Neural progenitor cell (in vitro differentiated cells): Measurements from ENCODE around the gene DNAJB12. TPM values are rescaled to one million over a fixed set of nuclear protein-coding genes. Genes with fewer than 3 reads are reported as not detected.
A peak's percentile ranks its signal among the peaks of the same experiment; 100 is the strongest.
"Not testable (repeated sequence)": the region's sequence is repeated elsewhere in the genome, so short reads cannot be mapped to it uniquely, and the experiment has no call there.

Source experiments
- DNase-seq: peaks from one replicate; pipeline ENCODE4 v3.0.0-alpha.2; 2016; ENCODE audit warnings: low spot score
- H2AFZ ChIP-seq: fragments of 200-600 bp; sonication (generic); replicated peaks from 2 replicates; pipeline ENCODE4 v1.6.1; 2016; ENCODE audit warnings: antibody characterized with exemption
- H3F3A ChIP-seq: fragments of 200-600 bp; sonication (generic); 2 replicates; pipeline ENCODE4 v1.6.1; 2016; ENCODE audit warnings: antibody characterized with exemption, low read depth
- H3K27ac ChIP-seq: fragments of 200-600 bp; sonication (generic); 2 replicates; pipeline ENCODE4 v1.5.1; 2016; ENCODE audit warnings: mild to moderate bottlenecking
- H3K27me3 ChIP-seq: fragments of 200-600 bp; sonication (generic); 2 replicates; pipeline ENCODE4 v1.6.1; 2016; ENCODE audit warnings: mild to moderate bottlenecking, moderate library complexity
- H3K36me3 ChIP-seq: fragments of 200-600 bp; sonication (generic); 2 replicates; pipeline ENCODE4 v1.5.1; 2016
- H3K4me1 ChIP-seq: fragments of 200-600 bp; sonication (generic); 2 replicates; pipeline ENCODE4 v1.6.1; 2016; ENCODE audit warnings: mixed run types
- H3K4me2 ChIP-seq: fragments of 200-600 bp; sonication (generic); 2 replicates; pipeline ENCODE4 v1.6.1; 2016
- H3K4me3 ChIP-seq: fragments of 200-600 bp; sonication (generic); 2 replicates; pipeline ENCODE4 v1.5.1; 2016
- H3K79me2 ChIP-seq: fragments of 200-600 bp; sonication (generic); 2 replicates; pipeline ENCODE4 v1.6.1; 2016; ENCODE audit warnings: low read depth
- H3K9ac ChIP-seq: fragments of 200-600 bp; sonication (generic); 2 replicates; pipeline ENCODE4 v1.6.1; 2016
- H3K9me3 ChIP-seq: fragments of 200-600 bp; sonication (generic); 2 replicates; pipeline ENCODE4 v1.5.1; 2016; ENCODE audit warnings: low read depth
- H4K20me1 ChIP-seq: fragments of 200-600 bp; sonication (generic); 2 replicates; pipeline ENCODE4 v1.6.1; 2016; ENCODE audit warnings: low read depth
- H3K27ac Mint-ChIP-seq: 3 replicates; pipeline ENCODE4 v1.8.0; 2021; ENCODE audit warnings: mixed read lengths
- H3K27me3 Mint-ChIP-seq: 2 replicates; pipeline ENCODE4 v1.8.0; 2022; ENCODE audit warnings: low read depth, mild to moderate bottlenecking, inconsistent platforms, moderate library complexity, mixed read lengths; ENCODE audit not compliant: insufficient read depth
- H3K36me3 Mint-ChIP-seq: 3 replicates; pipeline ENCODE4 v1.8.0; 2021; ENCODE audit warnings: mixed read lengths
- H3K4me1 Mint-ChIP-seq: 3 replicates; pipeline ENCODE4 v1.8.0; 2021; ENCODE audit warnings: mixed read lengths
- H3K4me3 Mint-ChIP-seq: 3 replicates; pipeline ENCODE4 v1.8.0; 2021; ENCODE audit warnings: mild to moderate bottlenecking, moderate library complexity, mixed read lengths
- H3K9me3 Mint-ChIP-seq: 3 replicates; pipeline ENCODE4 v1.8.0; 2020; ENCODE audit warnings: mixed read lengths
- CTCF ChIP-seq: fragments of 200-600 bp; sonication (generic); IDR thresholded peaks from 2 replicates; pipeline ENCODE4 v1.5.1; 2017; ENCODE audit warnings: antibody characterized with exemption, mild to moderate bottlenecking
- EZH2 ChIP-seq: fragments of 200-600 bp; sonication (generic); IDR thresholded peaks from 2 replicates; pipeline ENCODE4 v1.6.1; 2017; ENCODE audit warnings: antibody characterized with exemption, mild to moderate bottlenecking, moderate library complexity
- EZH2phosphoT487 ChIP-seq: fragments of 200-600 bp; sonication (generic); IDR thresholded peaks from 2 replicates; pipeline ENCODE4 v1.6.1; 2017; ENCODE audit warnings: antibody characterized with exemption
- total RNA-seq: library from RNA; depleted of rRNA; stranded (reverse); fragments of >200 nt; gene quantifications from 2 replicates; pipeline ENCODE4 v1.2.3, GENCODE V29; 2015; ENCODE audit warnings: low replicate concordance

DNAJB12 gene
- total RNA-seq, 1 donor from 2014 or later, result 8.8 TPM

GRCh38 chr10:72386916-72387586 is 32.3 kb upstream of the DNAJB12 start:
- no peaks in the 10 kb centered on the region for H3K9me3 ChIP-seq
- peaks cover 4% of the 10 kb centered on the region for H3K4me1 ChIP-seq
- H3K4me3 Mint-ChIP-seq, result no peak overlapping the region
- peaks cover 23% of the 10 kb centered on the region for H3K4me1 Mint-ChIP-seq
- H3K27me3 ChIP-seq, result no peaks in the 10 kb centered on the region
- no peak overlapping the region for H3K9ac ChIP-seq
- H3K79me2 ChIP-seq, result no peaks in the 10 kb centered on the region
- no peaks in the 10 kb centered on the region for H3K36me3 ChIP-seq
- H3K27ac ChIP-seq, result no peak overlapping the region
- H3F3A ChIP-seq, result peaks cover 6% of the 10 kb centered on the region
- H4K20me1 ChIP-seq, result no peaks in the 10 kb centered on the region
- H3K27ac Mint-ChIP-seq, result no peak overlapping the region
- no peak overlapping the region for H2AFZ ChIP-seq
- H3K27me3 Mint-ChIP-seq, result no peaks in the 10 kb centered on the region
- no peak for DNase-seq
- no peak overlapping the region for H3K4me2 ChIP-seq
- no peaks in the 10 kb centered on the region for H3K9me3 Mint-ChIP-seq
- TF ChIP-seq EZH2phosphoT487 (no peak), CTCF (no peak), EZH2 (no peak)
- H3K36me3 Mint-ChIP-seq, result peaks cover 2% of the 10 kb centered on the region
- H3K4me3 ChIP-seq, result no peak overlapping the region

GRCh38 chr10:72385724-72386123 is 31.0 kb upstream of the DNAJB12 start:
- no peaks in the 10 kb centered on the region for H3K27me3 ChIP-seq
- no peak overlapping the region for H3K9ac ChIP-seq
- Mint-ChIP-seq H3K27ac (no peak overlapping the region), H3K4me3 (no peak overlapping the region), H3K27me3 (no peaks in the 10 kb centered on the region), H3K9me3 (no peaks in the 10 kb centered on the region), H3K36me3 (peaks cover 1% of the 10 kb centered on the region), H3K4me1 (peaks cover 34% of the 10 kb centered on the region)
- no peaks in the 10 kb centered on the region for H3K36me3 ChIP-seq
- peaks cover 14% of the 10 kb centered on the region for H3F3A ChIP-seq
- no peaks in the 10 kb centered on the region for H3K9me3 ChIP-seq
- H3K4me2 ChIP-seq, result no peak overlapping the region
- no peaks in the 10 kb centered on the region for H4K20me1 ChIP-seq
- no peak overlapping the region for H2AFZ ChIP-seq
- H3K4me3 ChIP-seq, result no peak overlapping the region
- peaks cover 13% of the 10 kb centered on the region for H3K4me1 ChIP-seq
- no peak for TF ChIP-seq CTCF
- TF ChIP-seq EZH2, result no peak
- no peak for TF ChIP-seq EZH2phosphoT487
- H3K27ac ChIP-seq, result no peak overlapping the region
- no peaks in the 10 kb centered on the region for H3K79me2 ChIP-seq
- no peak for DNase-seq

GRCh38 chr10:72384982-72385381 is 30.3 kb upstream of the DNAJB12 start:
- H3K27me3 ChIP-seq, H3K36me3 Mint-ChIP-seq, H3K4me2 ChIP-seq, H3K27me3 Mint-ChIP-seq, H2AFZ ChIP-seq, H3K9me3 ChIP-seq, H3K36me3 ChIP-seq, H3K9ac ChIP-seq, H4K20me1 ChIP-seq, H3K79me2 ChIP-seq, H3K27ac ChIP-seq, H3K27ac Mint-ChIP-seq, H3K9me3 Mint-ChIP-seq, H3K4me3 ChIP-seq, DNase-seq, H3K4me3 Mint-ChIP-seq: not testable (repeated sequence)
- peaks cover 21% of the 10 kb centered on the region for H3F3A ChIP-seq
- H3K4me1 Mint-ChIP-seq, result peaks cover 40% of the 10 kb centered on the region
- H3K4me1 ChIP-seq, result peaks cover 21% of the 10 kb centered on the region

GRCh38 chr10:72379776-72380175 is 25.1 kb upstream of the DNAJB12 start:
- peak overlapping the region; percentile 17 for H3K27ac Mint-ChIP-seq
- H3K4me3 Mint-ChIP-seq, result no peak overlapping the region
- Histone ChIP-seq H3K79me2 (no peaks in the 10 kb centered on the region), H3K4me2 (peak overlapping the region; percentile 69), H2AFZ (no peak overlapping the region), H4K20me1 (no peaks in the 10 kb centered on the region), H3F3A (peaks cover 40% of the 10 kb centered on the region), H3K9me3 (no peaks in the 10 kb centered on the region), H3K9ac (no peak overlapping the region), H3K36me3 (no peaks in the 10 kb centered on the region), H3K27ac (peak overlapping the region; percentile 84), H3K27me3 (no peaks in the 10 kb centered on the region), H3K4me3 (peak overlapping the region; percentile 28), H3K4me1 (peaks cover 41% of the 10 kb centered on the region)
- peaks cover 56% of the 10 kb centered on the region for H3K4me1 Mint-ChIP-seq
- H3K27me3 Mint-ChIP-seq, result no peaks in the 10 kb centered on the region
- TF ChIP-seq CTCF, result no peak
- TF ChIP-seq EZH2phosphoT487, result no peak
- no peak for TF ChIP-seq EZH2
- no peaks in the 10 kb centered on the region for H3K9me3 Mint-ChIP-seq
- DNase-seq, result no peak
- peaks cover 7% of the 10 kb centered on the region for H3K36me3 Mint-ChIP-seq
